ENCODE results near the gene RAI1.
A peak's percentile ranks its signal among the peaks of the same experiment; 100 is the strongest.
"Not testable (repeated sequence)": the region's sequence is repeated elsewhere in the genome, so short reads cannot be mapped to it uniquely, and the experiment has no call there.

The RAI1 gene

DNA sequence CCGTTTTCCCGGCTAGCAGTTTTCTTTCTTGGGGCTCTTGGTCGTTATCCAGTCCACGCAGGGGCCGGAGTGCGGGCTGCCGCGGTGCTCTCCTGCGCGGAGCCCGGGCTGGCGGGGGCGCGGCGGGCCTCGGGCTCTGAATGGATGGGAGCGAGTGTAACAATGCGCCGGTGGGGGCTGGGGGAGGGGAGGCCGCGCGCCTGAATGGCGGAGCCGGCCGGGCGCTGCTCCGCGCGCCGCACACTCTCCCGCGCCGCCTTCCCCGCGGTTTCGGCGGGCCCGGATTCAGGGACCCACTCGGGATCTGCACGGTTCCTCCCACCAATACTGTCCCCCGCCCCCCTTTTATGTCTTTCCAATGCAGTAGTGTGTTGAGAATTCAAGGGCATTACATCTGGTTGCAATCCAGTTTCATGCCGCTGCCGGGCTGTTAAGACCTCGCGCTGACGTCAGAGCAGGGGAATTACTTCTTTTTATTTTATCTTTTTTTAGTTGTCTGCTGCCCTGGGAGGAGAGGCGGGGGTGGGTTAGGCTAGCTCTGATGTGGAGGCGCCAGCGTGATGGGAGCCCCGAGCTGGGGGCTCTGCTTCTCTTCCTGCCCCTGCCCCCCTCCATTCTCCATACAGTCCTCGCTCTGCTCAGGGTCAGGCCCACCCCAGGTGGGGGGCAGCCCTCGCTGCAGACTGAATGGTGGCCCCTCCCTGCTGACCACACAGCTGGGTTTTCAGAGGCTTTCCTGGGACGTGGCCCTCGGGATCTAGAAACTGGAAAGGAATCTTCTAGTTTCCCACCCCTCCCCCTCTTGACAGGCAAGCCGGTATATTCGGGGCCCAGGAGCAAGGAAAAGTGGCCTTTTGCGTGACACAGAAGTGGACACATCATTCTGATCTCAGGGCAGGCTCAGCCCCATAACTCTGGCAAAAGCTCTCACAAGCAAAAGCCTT, 1.8 kb downstream of the RAI1 start:
- no peak for DNase-seq

DNA sequence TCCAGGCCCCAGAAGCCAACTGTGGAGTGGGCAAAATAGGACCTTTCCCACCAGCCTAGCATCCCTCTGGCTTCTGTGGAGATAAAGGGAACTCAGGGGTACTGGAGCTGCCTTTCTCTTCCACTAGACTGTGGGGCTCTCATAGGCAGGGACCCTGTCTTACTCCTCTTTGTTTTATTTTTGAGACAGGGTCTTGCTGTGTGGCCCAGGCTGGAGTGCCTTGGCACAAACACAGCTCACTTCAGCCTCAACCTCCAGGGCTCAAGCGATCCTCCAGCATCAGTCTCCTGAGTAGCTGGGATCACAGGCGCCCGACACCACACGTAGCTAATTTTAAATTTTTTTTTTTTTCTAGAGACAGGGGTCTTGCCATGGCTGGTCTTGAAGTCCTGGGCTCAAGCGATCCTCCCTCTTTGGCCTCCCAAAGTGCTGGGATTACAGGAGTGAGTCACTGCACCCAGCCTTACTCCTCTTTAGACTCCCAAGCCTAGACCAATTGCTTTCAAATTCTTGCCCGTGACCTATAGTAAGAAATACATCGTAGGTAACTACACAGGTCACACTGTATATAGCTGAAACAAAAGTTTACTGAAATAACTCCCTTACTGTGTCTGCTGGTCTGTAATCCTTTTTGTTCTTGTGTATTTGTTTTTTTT, 2.6 kb downstream of the RAI1 start:
- DNase-seq = no peak

DNA sequence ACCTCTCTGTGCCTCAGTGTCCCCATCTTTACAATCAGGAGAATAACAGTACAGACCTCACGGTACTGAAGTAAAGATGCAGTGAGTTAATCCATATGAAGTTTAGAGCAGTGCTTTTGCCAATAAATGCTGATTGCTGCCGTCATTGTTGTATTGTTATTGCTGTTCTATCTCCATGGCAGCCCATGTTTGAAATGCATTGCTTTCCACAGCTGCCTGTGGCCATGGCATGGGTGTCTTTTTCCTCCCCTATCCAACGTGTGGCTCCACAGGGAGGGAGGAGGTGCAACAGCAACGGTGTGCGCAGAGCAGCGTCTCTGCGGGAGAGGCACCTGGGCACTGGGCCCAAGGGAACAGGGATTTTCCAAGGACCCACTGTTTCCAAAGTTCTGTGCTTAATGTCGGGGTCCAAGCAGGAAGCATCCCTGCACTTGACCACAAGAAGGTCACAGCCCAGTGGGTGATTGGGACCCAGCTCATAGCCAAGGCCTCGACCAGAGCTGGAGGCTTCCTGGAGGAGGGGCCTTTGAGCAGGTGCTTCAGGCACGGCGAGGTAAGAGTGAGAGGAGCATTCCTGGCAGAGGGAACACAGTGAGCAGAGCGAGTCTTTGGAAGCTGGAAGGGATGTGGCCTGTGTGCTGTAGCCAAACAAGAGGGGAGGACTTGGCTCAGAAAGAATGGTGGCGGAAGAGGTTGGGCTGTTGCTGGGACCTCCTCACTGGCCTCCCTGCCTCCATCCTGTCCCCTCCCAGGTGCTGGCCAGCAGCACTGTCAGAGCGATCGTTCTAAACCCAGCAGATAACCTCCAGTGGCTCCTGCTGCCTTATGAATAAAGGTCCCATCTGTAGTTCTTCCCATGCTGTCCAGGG, 3.9 kb downstream of the RAI1 start:
- no peak for DNase-seq

DNA sequence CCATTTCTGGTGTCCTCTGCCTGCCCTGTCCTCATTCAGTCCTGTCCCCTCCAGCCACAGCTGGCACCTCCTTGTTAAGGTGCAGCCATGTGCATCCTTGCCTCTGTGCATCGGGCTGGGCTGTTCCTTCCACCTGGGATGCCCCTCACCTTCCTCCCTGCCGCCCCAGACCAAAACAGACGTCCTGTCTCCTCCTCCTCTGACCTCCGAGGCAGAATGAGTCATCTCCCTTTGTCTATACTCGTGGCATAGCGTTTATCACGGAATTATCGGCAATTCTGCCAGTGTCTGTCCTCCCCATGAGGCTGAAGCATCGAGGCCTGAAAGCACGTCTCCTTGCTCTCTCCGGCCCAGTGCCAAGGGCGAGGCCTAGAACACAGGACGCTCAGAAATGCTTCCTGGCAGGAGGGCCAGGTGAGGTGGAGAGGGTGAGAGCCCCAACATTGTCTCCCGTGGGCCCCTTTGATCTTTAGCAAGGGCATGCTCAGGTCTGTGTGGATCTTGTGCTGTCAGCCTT, 4.6 kb downstream of the RAI1 start:
- no peak for DNase-seq

DNA sequence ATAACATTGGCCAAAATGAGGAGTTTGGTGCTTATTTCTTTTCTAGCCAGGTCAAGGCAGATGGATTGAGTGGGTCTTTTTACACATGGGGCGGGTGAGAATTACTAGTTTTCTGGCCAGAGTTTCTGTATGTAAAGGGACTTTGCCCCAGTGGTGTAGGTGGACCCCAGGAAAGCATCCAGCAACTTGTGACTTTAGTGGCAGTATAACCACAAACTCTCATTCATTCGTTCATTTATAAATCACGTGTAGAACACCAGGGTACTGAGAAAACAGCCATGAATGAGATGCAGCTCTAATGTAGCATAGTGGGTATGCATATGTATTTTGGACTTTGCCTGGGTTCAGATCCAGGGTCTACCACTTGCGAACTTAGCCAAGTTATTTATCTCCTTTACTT, 8.1 kb downstream of the RAI1 start:
- no peak for DNase-seq

DNA sequence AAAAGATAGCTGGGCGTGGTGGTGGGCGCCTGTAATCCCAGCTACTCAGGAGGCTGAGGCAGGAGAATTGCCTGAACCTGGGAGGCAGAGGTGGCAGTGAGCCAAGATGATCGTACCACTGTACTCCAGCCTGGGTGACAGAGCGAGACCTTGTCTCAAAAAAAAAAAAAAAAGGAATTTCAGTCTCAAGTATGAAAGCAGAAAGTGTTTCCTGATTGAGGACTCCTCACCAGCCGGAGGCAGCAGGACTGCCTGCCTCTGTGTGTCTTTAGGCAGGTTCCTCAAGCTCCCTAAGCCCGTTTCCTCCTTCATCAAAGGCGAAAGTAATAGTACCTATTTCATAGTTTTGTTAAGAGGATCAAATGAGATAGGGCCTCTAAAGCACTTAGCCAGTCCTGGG, 9.0 kb downstream of the RAI1 start:
- not testable (repeated sequence) for DNase-seq

DNA sequence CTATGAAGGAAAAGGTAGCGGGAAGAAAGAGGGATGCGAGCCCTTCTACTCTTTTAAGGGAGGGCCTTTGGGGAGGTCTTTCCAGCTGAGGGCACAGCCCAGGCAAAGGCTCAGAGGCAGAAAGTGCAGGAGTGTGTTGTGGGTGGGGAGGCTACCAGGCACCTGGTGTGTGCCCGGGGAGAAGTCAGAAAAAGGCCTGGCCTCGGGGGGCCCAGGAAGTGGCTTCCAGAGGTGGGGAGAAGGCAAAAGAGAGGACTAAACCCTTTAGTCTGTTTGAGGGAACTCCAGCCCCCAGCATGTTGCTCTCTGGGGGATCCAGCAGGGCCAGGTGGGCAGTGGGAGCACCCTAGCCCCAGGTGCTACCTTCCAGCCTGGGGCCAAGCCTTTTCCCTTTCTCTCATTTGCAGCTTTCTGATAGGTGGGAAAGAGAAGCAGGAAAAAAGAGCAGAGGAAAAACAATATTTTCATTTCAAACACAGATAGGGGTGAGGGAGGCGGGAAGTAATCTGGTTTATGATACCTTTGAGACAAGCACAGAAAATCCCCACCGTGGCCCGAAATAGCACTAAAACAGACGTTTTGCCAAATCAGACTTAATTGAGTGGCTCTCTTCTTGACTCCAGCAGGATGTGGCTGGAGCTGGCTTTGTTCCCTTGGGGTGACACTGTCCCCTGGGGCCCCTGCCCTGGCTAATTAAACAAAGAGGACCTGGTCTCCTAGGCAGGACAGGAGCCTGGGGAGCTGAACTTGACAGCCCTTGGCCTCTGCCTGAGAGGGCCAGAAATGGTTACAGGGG, 10.4 kb downstream of the RAI1 start:
- DNase-seq = no peak

DNA sequence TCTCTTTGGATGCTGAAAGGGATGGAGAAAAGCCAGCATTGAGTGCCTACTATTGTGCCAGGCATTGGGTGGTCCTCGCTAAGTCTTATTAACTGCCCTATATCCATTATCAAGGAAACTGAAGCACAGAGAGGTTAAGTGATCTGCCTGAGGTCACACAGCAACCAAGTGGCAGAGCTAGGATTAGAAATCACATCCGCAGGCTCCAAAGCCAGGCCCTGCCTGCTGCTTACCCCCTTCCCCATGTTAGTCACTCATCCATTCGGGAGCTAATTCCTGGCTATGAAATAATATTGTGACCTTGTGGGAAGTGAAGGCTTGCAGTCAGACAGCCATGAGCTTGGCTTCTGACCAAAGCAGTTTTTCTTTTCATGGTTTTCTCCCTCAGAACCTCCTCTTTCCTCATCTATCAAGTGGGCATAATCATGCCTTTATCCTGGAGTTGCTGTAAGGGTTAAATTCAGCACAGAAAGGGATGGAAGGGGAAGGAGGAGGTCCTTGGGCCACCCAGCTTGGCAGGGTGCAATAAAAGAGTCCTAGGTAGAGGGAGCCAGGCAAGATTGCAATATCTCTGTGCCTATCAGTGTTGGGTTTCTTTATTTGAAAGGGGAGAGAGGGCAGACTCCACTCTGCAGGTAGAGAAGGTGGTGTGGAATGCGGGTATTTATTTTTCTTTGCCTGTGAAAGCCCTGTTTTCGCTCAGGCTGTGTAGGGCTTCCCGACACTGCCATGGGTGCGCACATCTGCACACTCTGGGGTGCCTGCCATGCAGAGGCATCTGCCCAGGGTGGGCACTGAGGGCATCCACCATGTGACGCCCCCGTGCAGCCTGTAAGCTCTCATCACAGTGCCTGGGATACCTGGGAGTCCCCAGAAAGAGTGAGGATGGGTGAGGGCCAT, 11.3 kb downstream of the RAI1 start:
- no peak for DNase-seq

DNA sequence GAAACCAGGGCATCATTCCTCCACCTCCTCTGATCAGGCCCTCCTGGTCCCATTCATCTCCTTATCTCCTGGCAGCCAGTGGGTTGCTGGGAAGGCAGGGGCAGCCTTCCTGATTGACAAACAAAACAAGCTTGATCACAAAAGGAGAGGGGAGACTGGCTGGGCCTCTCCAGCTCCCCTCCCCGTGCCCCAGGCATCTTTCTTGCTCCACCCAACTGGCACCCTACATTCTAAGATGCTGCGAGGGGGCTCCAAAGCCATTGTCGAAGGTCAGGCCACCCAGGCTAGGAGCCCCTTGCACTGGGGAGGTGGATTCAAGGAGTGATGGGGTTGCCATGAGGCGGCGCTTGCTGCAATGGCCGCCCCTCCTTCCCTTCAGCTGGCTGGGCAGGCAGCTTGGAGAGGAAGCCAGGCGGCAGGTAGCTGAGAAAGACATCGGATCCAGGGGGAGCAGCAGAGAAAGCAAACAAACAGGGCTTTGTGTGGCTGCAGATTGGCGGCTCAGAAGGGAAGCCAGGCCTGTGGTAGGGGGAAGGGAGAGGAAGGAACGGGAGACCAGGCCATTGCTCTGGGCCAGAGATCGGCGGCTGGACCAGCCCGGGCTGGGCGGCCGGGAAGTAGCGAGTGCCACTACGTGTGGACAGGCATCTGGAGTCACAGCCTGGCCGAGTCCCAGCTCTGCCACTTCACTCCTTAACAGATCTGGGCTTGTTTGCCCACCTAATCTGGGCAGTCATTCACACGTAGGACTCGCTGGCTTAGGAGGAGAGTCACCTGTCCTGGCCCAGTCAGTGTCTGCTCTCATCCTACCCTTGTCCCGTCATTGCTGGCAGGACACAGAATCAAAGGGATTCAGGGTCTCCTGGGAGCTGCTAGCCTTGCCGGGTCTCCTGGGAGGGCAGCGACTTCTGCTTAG, 12.3 kb downstream of the RAI1 start:
- DNase-seq = peak; percentile 30

DNA sequence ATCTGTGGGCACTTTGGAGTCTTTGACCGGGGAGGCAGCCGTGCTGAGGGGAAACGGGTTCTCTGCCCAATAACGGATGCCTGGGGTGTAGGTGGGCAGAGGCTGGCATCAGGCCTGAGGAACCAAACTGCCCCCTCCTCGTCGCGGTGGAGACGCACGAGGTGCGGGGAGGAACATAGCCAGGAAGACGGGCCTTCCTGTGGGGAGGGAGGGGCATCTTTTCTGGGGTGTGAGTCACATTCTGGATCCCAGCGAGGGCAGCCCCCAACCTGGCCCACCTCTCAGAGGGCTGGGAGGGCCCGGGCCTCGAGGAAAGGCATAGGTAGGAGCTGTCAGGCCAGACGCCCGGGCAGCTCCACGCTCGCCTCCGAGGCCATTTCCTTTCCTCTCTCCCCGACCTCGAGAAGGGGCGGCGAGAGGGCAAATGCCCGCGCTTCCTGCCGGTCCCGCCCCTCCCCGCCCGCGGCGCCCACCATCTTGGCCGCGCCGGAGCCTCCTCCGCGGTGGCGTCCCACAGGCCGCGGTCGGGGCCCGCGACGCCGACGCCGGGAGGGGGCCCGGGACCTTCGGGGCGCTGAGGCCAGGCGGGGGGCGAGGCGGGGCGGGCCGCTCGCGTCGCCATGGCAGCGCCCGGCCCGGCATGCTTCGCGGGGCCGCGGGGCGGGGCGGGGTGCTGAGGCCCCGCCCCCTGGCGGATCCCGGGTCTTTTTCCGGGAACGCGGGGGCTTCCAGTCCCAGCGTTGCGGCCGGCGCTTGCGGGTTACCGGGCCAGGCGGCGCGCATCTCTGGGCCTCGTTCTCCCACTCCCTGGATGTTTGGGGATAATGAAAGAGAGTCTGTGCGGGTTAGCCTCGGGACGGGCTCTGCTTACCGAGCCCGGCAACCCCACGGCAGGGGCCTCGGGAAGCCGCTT, 13.2 kb downstream of the RAI1 start:
- no peak for DNase-seq

DNA sequence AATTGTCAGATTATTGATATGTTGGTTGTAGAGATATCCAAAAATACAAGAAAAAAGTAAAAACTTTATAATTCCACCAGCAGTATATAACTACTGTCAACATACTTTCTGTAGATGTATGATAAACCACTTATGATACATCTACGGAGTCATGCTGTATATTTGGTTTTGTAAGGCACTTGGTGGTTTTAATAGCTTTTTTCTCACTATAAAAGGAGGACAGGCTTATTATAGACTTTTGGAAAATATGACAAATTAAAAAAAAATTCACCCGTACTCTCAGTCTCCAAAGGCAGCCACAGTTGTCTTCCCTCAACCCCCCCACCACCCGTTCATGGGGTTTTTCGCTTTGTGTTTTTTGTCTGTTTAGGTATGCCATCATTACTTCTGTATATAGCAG, 14.8 kb downstream of the RAI1 start:
- no peak for DNase-seq

DNA sequence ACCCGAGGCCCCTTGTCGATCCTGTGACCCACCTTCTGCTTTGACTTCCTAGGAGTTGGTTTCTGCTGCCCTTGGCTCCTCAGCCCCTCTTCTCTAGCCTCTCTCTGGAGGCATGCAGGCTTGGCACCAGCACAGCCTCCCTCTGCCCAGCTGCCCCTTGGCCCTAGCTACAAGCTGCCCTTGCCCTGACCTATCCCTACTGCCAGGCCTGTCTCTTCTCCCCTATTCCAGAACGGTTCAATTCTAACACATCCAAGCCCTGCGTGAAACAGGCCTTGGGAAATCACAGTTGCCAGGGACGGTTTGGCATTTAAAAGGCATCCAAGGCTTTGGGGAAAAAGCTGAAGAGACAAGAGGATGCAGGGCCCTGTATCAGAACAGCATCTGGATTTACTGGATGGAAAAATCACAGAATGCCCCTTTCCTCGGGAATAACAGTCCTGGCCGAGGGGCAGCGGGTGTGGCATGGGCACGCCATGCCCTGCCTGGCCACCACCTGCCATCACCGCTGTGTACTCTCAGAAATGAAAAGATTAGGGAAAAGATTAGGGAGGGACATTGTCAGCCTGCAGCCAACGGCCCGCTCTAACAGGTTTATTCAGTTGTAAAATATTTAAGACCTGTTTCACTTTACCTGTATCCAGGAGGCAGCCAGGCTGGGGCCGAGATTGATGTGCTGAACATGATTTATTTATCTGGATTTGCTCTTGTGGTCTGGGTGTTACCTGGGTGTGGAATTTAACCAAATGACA, 15.8 kb downstream of the RAI1 start:
- DNase-seq = no peak

DNA sequence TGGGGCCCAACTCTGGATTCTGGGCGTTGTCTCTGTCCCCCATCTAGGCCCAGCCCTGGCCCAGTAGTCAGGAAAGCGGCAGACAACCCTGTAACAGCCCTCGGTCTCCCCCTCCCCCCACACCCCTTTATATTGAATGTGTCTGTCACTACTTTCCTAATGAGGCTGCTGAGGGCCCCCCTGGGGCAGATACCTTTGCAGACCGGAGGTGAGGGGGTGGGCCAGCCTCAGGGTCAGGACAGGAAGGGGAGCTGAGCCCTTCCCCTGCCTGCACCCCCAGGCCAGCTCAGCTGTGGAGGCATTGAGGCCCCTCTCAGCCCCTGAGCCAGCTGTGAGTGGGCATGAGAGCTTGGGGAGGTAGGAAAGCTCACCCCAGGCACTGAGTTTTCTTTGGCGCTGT, 17.1 kb downstream of the RAI1 start:
- DNase-seq = no peak

DNA sequence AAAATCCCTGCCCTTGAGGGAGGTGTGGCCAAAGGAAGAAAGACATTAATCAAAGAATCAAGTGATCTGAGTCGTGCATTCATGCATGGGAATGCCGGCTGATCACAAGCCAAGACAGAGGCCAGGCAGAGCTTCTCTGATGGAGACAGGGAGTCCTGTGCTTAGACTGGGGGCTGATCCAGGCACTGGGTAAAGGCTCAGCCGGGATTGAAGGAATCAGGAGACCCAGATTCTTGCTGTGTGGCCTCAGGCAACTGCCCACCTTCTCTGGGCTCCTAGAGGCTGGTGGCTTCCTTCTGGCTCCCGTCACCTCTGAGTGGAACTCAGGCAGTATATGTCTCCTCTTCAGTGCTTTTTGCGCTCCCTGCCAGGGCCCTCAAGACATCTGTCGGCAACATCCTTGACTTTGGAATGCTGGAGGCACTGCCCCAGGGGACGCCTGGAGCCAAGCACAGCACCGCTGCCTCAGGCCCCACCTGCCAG, 17.7 kb downstream of the RAI1 start:
- peak; percentile 56 for DNase-seq

DNA sequence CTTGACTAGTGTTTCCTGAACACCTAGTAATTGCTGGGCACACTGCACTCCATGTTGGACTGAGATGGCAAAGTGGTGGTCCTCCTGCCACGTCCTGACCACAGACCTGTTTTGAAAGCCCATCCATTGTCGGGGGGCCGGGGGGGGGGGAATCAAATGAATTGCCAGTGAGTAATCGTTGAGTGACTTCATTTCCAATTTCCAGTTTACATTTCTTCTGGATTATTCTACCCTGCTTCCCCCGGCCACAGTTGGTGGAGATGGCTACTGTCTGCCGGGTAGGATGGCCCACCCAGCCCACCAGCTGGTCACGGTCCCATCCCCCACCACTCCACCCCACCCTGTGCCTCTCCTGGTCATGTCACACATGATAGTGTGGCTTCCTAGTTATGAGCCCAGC, 18.2 kb downstream of the RAI1 start:
- DNase-seq = no peak

DNA sequence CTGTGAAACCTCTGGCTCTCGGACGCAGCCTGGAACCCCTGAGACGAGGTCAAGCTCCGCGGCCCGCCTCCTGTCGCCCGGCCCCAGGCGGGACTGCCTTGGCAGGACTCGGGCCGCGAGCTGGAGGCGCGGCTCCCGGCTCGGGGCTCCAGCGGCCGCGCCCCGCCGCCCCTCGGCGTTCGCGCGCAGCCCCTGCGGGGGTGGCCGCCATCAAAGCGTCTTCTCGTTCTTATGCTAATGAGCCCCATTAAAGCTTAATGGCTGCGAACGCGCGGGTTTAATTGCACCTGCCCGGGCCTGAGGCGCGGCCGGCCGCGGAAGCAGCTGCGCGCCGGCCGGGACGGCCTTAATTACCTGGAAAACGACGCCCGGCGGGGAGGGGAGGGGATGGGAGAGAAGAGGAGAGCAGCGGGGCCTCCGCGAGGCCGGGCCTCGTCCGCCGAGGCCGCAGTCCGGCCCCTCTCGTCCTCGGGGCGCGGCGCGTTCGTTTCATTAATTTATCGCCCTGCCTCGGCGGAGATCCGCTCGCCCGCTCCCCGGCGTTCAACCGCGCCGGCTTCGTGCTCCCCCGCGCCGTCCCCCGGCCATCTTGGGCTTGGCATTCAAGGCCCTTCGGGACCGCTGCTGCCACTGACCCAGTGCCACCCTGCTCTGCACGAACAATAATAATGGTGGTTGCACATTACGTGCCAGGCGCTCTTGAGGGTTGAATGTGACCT, 19.2 kb downstream of the RAI1 start:
- no peak for DNase-seq

DNA sequence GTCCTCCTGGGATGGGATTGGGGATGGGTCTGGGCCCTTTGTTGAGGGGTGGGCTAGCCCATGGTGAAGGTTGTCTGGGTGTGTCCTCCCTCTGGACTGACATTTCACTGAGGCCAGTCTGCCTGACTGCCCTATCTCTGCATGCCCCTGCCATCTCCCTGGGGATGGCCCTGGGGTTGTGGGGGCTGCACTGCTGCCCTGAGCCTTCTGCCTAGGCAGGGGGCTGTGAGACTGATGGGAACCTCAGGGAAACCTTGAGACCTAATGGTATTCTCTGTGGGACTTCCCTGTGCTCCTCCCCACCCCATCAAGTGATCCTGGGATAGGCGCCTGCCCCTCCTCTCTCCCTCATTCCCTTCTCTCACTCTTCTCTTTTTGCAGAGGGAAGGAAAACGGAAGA, 19.9 kb downstream of the RAI1 start:
- no peak for DNase-seq
